HepG2 (cell line): ENCODE measurements around the gene TPI1. TPM values are rescaled to one million over a fixed set of nuclear protein-coding genes. Genes with fewer than 3 reads are reported as not detected.
A peak's percentile ranks its signal among the peaks of the same experiment; 100 is the strongest.

ENCODE experiments used
- ASH2L ChIP-seq: fragments of 300-600, 200-600 bp; sonication (generic); IDR thresholded peaks from 2 replicates; pipeline ENCODE4 v1.7.0; 2017; ENCODE audit warnings: low read depth, mild to moderate bottlenecking, moderate library complexity, mixed read lengths, low read length; ENCODE audit not compliant: insufficient read length
- CAMTA2 ChIP-seq: sonication (generic); formaldehyde crosslinking; IDR thresholded peaks from 2 replicates; pipeline ENCODE4 v1.4.0; 2020; ENCODE audit warnings: mild to moderate bottlenecking, missing genetic modification reagents, borderline replicate concordance
- CHD2 ChIP-seq: IDR thresholded peaks from 2 replicates; pipeline ENCODE4 v1.6.1; 2011; ENCODE audit warnings: low read depth, low read length, improper control_type of control experiment
- HDAC1 ChIP-seq: sonication (generic); formaldehyde crosslinking; IDR thresholded peaks from 2 replicates; pipeline ENCODE4 v1.5.1; 2020; ENCODE audit warnings: mild to moderate bottlenecking, missing genetic modification reagents
- HNRNPL ChIP-seq: fragments of 200-400 bp; formaldehyde crosslinking; IDR thresholded peaks from 2 replicates; pipeline ENCODE4 v1.6.1; 2017; ENCODE audit warnings: mild to moderate bottlenecking, low read depth, low read length
- IRF9 ChIP-seq: sonication (generic); formaldehyde crosslinking; IDR thresholded peaks from 2 replicates; pipeline ENCODE4 v1.8.0; 2022; ENCODE audit warnings: missing genetic modification reagents, mild to moderate bottlenecking, borderline replicate concordance
- KAT8 ChIP-seq: IDR thresholded peaks from 2 replicates; pipeline ENCODE4 v1.6.1; 2016; ENCODE audit warnings: missing genetic modification reagents, missing compliant biosample characterization
- KMT2A ChIP-seq: sonication (generic); formaldehyde crosslinking; IDR thresholded peaks from 2 replicates; pipeline ENCODE4 v1.4.0; 2020; ENCODE audit warnings: missing genetic modification reagents
- NFIB ChIP-seq: sonication (generic); formaldehyde crosslinking; IDR thresholded peaks from 2 replicates; pipeline ENCODE4 v1.9.0; 2021; ENCODE audit warnings: missing genetic modification reagents, mild to moderate bottlenecking, borderline replicate concordance
- NFKBIZ ChIP-seq: IDR thresholded peaks from 2 replicates; pipeline ENCODE4 v1.6.1; 2018; ENCODE audit warnings: missing genetic modification reagents, missing compliant biosample characterization
- NONO ChIP-seq, 2 experiments: fragments of 450-650 bp in 1 of 2; sonication (generic) in 1 of 2; formaldehyde crosslinking in 1 of 2; IDR thresholded peaks in 1 of 2; conservative IDR thresholded peaks in 1 of 2; 2 replicates each; pipeline versions ENCODE4 v1.6.1 to v1.8.0; 2017 to 2022; ENCODE audit warnings: mild to moderate bottlenecking in 1 of 2, missing genetic modification reagents in 1 of 2, moderate library complexity in 1 of 2
- PITX1 ChIP-seq: sonication (generic); formaldehyde crosslinking; IDR thresholded peaks from 2 replicates; pipeline ENCODE4 v1.5.1; 2020; ENCODE audit warnings: mild to moderate bottlenecking, missing genetic modification reagents
- RFX5 ChIP-seq: IDR thresholded peaks from 2 replicates; pipeline ENCODE4 v1.6.1; 2011; ENCODE audit warnings: low read depth, low read length, improper control_type of control experiment
- SRSF9 ChIP-seq: fragments of 200-400 bp; formaldehyde crosslinking; IDR thresholded peaks from 2 replicates; pipeline ENCODE4 v1.6.1; 2018; ENCODE audit warnings: borderline replicate concordance, mild to moderate bottlenecking, low read depth, low read length; ENCODE audit not compliant: insufficient read depth, poor library complexity, severe bottlenecking
- TEAD2 ChIP-seq: sonication (generic); formaldehyde crosslinking; IDR thresholded peaks from 2 replicates; pipeline ENCODE4 v1.9.0; 2021; ENCODE audit warnings: missing genetic modification reagents
- THRA ChIP-seq: sonication (generic); formaldehyde crosslinking; IDR thresholded peaks from 2 replicates; pipeline ENCODE4 v1.4.0; 2020; ENCODE audit warnings: missing genetic modification reagents, borderline replicate concordance
- ZFAT ChIP-seq: sonication (generic); formaldehyde crosslinking; conservative IDR thresholded peaks from 2 replicates; pipeline ENCODE4 v1.8.1; 2023; ENCODE audit warnings: missing genetic modification reagents, inconsistent platforms
- ZFP91 ChIP-seq: sonication (generic); formaldehyde crosslinking; IDR thresholded peaks from 2 replicates; pipeline ENCODE4 v1.9.0; 2022; ENCODE audit warnings: missing genetic modification reagents, mild to moderate bottlenecking, borderline replicate concordance
- ZFY ChIP-seq: sonication (generic); formaldehyde crosslinking; IDR thresholded peaks from 2 replicates; pipeline ENCODE4 v1.4.0; 2020; ENCODE audit warnings: missing genetic modification reagents
- ZNF12 ChIP-seq: sonication (generic); formaldehyde crosslinking; IDR thresholded peaks from 2 replicates; pipeline ENCODE4 v1.5.0; 2020; ENCODE audit warnings: missing genetic modification reagents
- ZNF205 ChIP-seq: IDR thresholded peaks from 2 replicates; pipeline ENCODE4 v1.6.1; 2018; ENCODE audit warnings: missing biosample characterization, missing genetic modification reagents
- ZNF235 ChIP-seq: sonication (generic); formaldehyde crosslinking; IDR thresholded peaks from 2 replicates; pipeline ENCODE4 v1.8.1; 2023; ENCODE audit warnings: mild to moderate bottlenecking, missing genetic modification reagents, borderline replicate concordance
- ZNF432 ChIP-seq: sonication (generic); formaldehyde crosslinking; IDR thresholded peaks from 2 replicates; pipeline ENCODE4 v1.5.0; 2020; ENCODE audit warnings: missing genetic modification reagents, mild to moderate bottlenecking, borderline replicate concordance
- ZNF547 ChIP-seq: sonication (generic); formaldehyde crosslinking; IDR thresholded peaks from 2 replicates; pipeline ENCODE4 v1.5.1; 2020; ENCODE audit warnings: mild to moderate bottlenecking, missing genetic modification reagents
- ZNF746 ChIP-seq: sonication (generic); formaldehyde crosslinking; IDR thresholded peaks from 2 replicates; pipeline ENCODE4 v1.8.0; 2022; ENCODE audit warnings: mild to moderate bottlenecking, missing genetic modification reagents
- ZSCAN22 ChIP-seq: sonication (generic); formaldehyde crosslinking; IDR thresholded peaks from 2 replicates; pipeline ENCODE4 v1.4.0; 2020; ENCODE audit warnings: mild to moderate bottlenecking, missing genetic modification reagents
- polyA plus RNA-seq, 8 experiments: library from polyadenylated mRNA; depleted of rRNA in 3 of 8; stranded (reverse) in 7 of 8; unstranded in 1 of 8; fragments of >200 nt; fragmentation: Illumina TruSeq in 4 of 8; extraction: Trizol in 4 of 8; gene quantifications; 2 replicates each; pipeline versions ENCODE4 v1.2.1 to v1.2.3, GENCODE V29; 2011 to 2016; ENCODE audit warnings: low read depth in 4 of 8, missing spikeins in 1 of 8, mixed read lengths in 1 of 8; ENCODE audit not compliant: insufficient read depth in 1 of 8
- total RNA-seq, 5 experiments: library from RNA; depleted of rRNA; stranded (reverse); fragments of >200 nt; fragmentation: Illumina TruSeq; extraction: Trizol; gene quantifications; 2 replicates each; pipeline ENCODE4 v1.2.3, GENCODE V29; 2016; ENCODE audit warnings: low read depth in 1 of 5

TPI1 gene
- total and polyA plus RNA-seq, 2 of the 13 experiments (the other 11 are each of a cell fraction or from before 2014, with no cell fraction given): 945 to 2,535 TPM

GRCh38 chr12:6873094-6874014 is 6.0 kb downstream of the TPI1 start, which contains the start of gene SPSB2 (continued):
- TF ChIP-seq NFKBIZ: peak; percentile 37; the same call in 1 of the 2 replicates
- peak; percentile 76 for TF ChIP-seq KAT8 (CRISPR knock-in tag)
- peak; percentile 32; the same call in 1 of the 2 replicates for TF ChIP-seq KMT2A (CRISPR knock-in tag)
- no peak for TF ChIP-seq HNRNPL
- TF ChIP-seq NFIB (CRISPR knock-in tag): no peak
- TF ChIP-seq HDAC1: peak; percentile 45; the same call in 1 of the 2 replicates
- no peak for TF ChIP-seq RFX5
- TF ChIP-seq ZNF205 (CRISPR knock-in tag): peak; percentile 46; the same call in 1 of the 2 replicates
- TF ChIP-seq ZNF12 (CRISPR knock-in tag): no peak
- no peak for TF ChIP-seq ZNF746 (CRISPR knock-in tag)
- peak; percentile 38; the same call in 1 of the 2 replicates for TF ChIP-seq ZNF547 (CRISPR knock-in tag)
- peak; percentile 61; the same call in 1 of the 2 replicates for TF ChIP-seq ZFAT
- TF ChIP-seq CAMTA2 (CRISPR knock-in tag): no peak
- no peak for TF ChIP-seq TEAD2 (CRISPR knock-in tag)
- peak; percentile 89 for TF ChIP-seq ZFP91
- TF ChIP-seq ZNF432 (CRISPR knock-in tag): no peak
- peak; percentile 61 for TF ChIP-seq ZFY
- peak; percentile 75 for TF ChIP-seq CHD2
- TF ChIP-seq NONO (IDR thresholded peaks at IDR 0.05): no peak
- peak; percentile 89 for TF ChIP-seq NONO (CRISPR knock-in tag; conservative IDR thresholded peaks at IDR 0.05)
- 0 out of 2 replicates have a peak, but pooled peaks have one; percentile 31 for TF ChIP-seq PITX1 (CRISPR knock-in tag)
- TF ChIP-seq ZSCAN22 (CRISPR knock-in tag): no peak
- TF ChIP-seq ASH2L: peak; percentile 46
- TF ChIP-seq THRA (CRISPR knock-in tag): peak; percentile 27; the same call in 1 of the 2 replicates
- no peak for TF ChIP-seq IRF9 (CRISPR knock-in tag)
- TF ChIP-seq ZNF235: peak; percentile 52; the same call in 1 of the 2 replicates
- no peak for TF ChIP-seq SRSF9
